ENCODE measurements around the gene SLC28A1.

The SLC28A1 gene

GRCh38 chr15:84886211-84886983 lies 1.9 kb downstream of the SLC28A1 start:
- DNase-seq (ENCODE audit: insufficient read length, low spot score) (no peak), FAIRE-seq (no peak)
- no peak for TF ChIP-seq CTCF (IDR thresholded peaks at IDR 0.05; ENCODE audit: insufficient read depth, missing control alignments)

DNA sequence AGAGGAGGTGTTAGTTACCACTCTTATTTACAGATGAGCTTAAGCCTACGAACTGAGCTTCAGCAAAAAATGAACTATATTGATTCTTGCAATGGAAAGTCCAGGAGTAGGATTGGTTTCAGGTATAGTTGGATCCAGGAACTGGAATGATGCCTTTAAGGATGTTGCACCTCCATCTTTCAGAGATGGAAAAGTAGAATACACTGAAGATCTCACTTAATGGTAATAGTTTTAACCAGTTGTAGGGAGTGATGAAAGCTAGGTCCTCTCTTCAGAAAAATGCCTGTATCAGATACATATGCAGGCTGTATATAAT lies 2.5 kb downstream of the SLC28A1 start:
- TF ChIP-seq CTCF (IDR thresholded peaks at IDR 0.05; ENCODE audit: insufficient read depth, missing control alignments) = no peak
- FAIRE-seq (no peak), DNase-seq (ENCODE audit: insufficient read length, low spot score) (no peak)

DNA sequence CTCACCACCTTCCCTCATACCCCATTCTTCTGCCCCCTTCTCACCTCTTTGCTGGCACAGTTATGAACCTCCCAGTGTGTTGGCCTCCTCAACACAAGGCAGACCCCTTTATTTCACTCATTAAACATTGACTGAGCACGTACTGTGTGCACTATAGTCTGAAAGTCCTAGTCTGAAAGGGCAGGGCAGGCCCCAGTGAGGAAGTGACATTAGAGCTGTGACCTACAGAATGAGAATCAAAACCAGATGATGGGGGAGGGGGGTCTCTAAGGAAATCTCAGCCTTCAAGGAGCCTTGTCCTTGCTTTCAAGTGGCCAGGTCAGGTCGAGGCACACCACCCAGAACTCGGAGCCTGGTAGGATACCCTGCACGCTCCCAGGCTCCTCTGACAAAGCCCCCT lies 3.5 kb downstream of the SLC28A1 start:
- FAIRE-seq (no peak), DNase-seq (ENCODE audit: insufficient read length, low spot score) (no peak)

DNA sequence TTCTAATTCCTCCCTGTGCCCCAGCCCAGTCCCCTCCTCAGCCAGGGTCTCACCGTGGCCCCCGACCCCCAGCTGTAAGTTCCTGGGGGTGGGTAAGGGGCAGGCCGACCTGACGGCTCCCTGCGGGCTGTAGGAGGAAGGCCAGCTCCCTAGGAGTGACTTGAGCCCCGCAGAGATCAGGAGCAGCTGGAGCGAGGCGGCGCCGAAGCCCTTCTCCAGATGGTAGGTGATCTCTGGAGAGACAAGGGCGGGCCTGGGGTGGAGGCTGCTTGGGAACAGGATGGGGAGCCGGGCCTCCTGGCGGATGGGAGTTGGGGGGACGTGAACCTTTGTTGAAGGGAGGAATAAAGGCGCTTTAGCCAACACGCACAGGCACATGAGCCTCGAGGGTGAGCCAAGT lies 4.2 kb downstream of the SLC28A1 start:
- no peak for FAIRE-seq

More for the DNA sequence above, 3.5 kb downstream of the SLC28A1 start:
- TF ChIP-seq CTCF (IDR thresholded peaks at IDR 0.05; ENCODE audit: insufficient read depth, missing control alignments) = no peak

GRCh38 chr15:84889313-84889990 lies 5.0 kb downstream of the SLC28A1 start:
- TF ChIP-seq CTCF (IDR thresholded peaks at IDR 0.05; ENCODE audit: insufficient read depth, missing control alignments) = no peak
- no peak for FAIRE-seq
- no peak for DNase-seq (ENCODE audit: insufficient read length, low spot score)

More for the DNA sequence above, 4.2 kb downstream of the SLC28A1 start:
- no peak for TF ChIP-seq CTCF (IDR thresholded peaks at IDR 0.05; ENCODE audit: insufficient read depth, missing control alignments)
- DNase-seq (ENCODE audit: insufficient read length, low spot score) = peak; percentile 82

- no peak for TF ChIP-seq CTCF (IDR thresholded peaks at IDR 0.05; ENCODE audit: insufficient read depth, missing control alignments)
- DNase-seq (ENCODE audit: insufficient read length, low spot score) = no peak
- FAIRE-seq = no peak
These were observed 5.7 kb downstream of the SLC28A1 start for GRCh38 chr15:84889991-84890669.
